Measurements from ENCODE around the gene RIN1. TPM values are rescaled to one million over a fixed set of nuclear protein-coding genes. Genes with fewer than 3 reads are reported as not detected.

RIN1 gene
- polyA plus RNA-seq, 1 of the 3 experiments (the other 2 are of a cell fraction) = 16.9 TPM

- Histone ChIP-seq H3K36me3 (replicated peaks in 1 of 2; ENCODE audit: control insufficient read depth in 1 of 2, insufficient read depth in 2 of 2, low read length in 1 of 2) (no peaks in the 10 kb centered on the region), H3K9me3 (no peaks in the 10 kb centered on the region), H2AFZ (ENCODE audit: low read depth) (no peak overlapping the region), H3K27ac (ENCODE audit: low read depth in 2 of 2, low read length in 1 of 2) (no peak overlapping the region), H3F3A (replicated peaks; ENCODE audit: insufficient read depth) (peaks cover 9% of the 10 kb centered on the region), H3K9me2 (no peaks in the 10 kb centered on the region), H3K4me3 (ENCODE audit: low read depth in 2 of 2, low read length in 1 of 2) (no peak overlapping the region), H3K4me2 (no peak overlapping the region), H3K4me1 (ENCODE audit: control insufficient read depth in 1 of 2, insufficient read depth in 2 of 2, low read depth in 1 of 2, low read length in 1 of 2) (peaks cover 6 to 16% of the 10 kb centered on the region in 2 experiments; a peak in 2 of 4 replicates), H4K20me1 (ENCODE audit: insufficient read depth) (no peaks in the 10 kb centered on the region), H3K79me2 (ENCODE audit: insufficient read depth) (no peaks in the 10 kb centered on the region), H3K27me3 (ENCODE audit: insufficient read depth) (peaks cover 18% of the 10 kb centered on the region; the same call in 1 of the 2 replicates), H3K9ac (no peak overlapping the region)
- POLR2A ChIA-PET = interaction anchor here (1.0 kb wide), 1 partner anchor 23 kb away, joined by 3 read pairs; no protein-coding TSS in a partner anchor
- CTCF ChIA-PET = interaction anchor here (0.7 to 4.2 kb wide), 4 partner anchors 17 to 58 kb away, joined by 3 to 28 read pairs (median 6); partner anchors contain the start of gene RIN1
- no peak for DNase-seq
- TF ChIP-seq FOSL2 (IDR thresholded peaks at IDR 0.05; ENCODE audit: borderline replicate concordance, low read depth) (no peak), CHD2 (IDR thresholded peaks at IDR 0.05; ENCODE audit: low read length, partially characterized antibody) (no peak), EP300 (IDR thresholded peaks at IDR 0.05; ENCODE audit: borderline replicate concordance in 1 of 2, low read depth in 1 of 2, low read length in 1 of 2) (no peak), NRF1 (IDR thresholded peaks at IDR 0.05; ENCODE audit: low read depth, low read length) (no peak), PBX3 (IDR thresholded peaks at IDR 0.05) (no peak), FOXM1 (IDR thresholded peaks at IDR 0.05; ENCODE audit: low read depth) (no peak), SMC3 (IDR thresholded peaks at IDR 0.05; ENCODE audit: low read depth, low read length) (no peak), NFIC (IDR thresholded peaks at IDR 0.05; ENCODE audit: borderline replicate concordance) (no peak), GABPA (IDR thresholded peaks at IDR 0.05; ENCODE audit: low read depth) (no peak), TAF1 (IDR thresholded peaks at IDR 0.05; ENCODE audit: borderline replicate concordance, low read depth, low read length) (no peak), IRF3 (IDR thresholded peaks at IDR 0.05; ENCODE audit: low read depth, low read length) (no peak), MAX (IDR thresholded peaks at IDR 0.05; ENCODE audit: low read depth) (no peak), MXI1 (IDR thresholded peaks at IDR 0.05; ENCODE audit: low read depth, low read length) (no peak), GATA2 (CRISPR knock-in tag; IDR thresholded peaks at IDR 0.05) (no peak), TCF12 (IDR thresholded peaks at IDR 0.05) (no peak), RFX5 (IDR thresholded peaks at IDR 0.05; ENCODE audit: low read length) (no peak), POLR2AphosphoS5 (IDR thresholded peaks at IDR 0.05; ENCODE audit: low read depth, low read length) (no peak), MEF2A (IDR thresholded peaks at IDR 0.05; ENCODE audit: borderline replicate concordance, low read depth) (no peak), JUND (IDR thresholded peaks at IDR 0.05) (no peak)
- TF ChIP-seq, protein P1, sequence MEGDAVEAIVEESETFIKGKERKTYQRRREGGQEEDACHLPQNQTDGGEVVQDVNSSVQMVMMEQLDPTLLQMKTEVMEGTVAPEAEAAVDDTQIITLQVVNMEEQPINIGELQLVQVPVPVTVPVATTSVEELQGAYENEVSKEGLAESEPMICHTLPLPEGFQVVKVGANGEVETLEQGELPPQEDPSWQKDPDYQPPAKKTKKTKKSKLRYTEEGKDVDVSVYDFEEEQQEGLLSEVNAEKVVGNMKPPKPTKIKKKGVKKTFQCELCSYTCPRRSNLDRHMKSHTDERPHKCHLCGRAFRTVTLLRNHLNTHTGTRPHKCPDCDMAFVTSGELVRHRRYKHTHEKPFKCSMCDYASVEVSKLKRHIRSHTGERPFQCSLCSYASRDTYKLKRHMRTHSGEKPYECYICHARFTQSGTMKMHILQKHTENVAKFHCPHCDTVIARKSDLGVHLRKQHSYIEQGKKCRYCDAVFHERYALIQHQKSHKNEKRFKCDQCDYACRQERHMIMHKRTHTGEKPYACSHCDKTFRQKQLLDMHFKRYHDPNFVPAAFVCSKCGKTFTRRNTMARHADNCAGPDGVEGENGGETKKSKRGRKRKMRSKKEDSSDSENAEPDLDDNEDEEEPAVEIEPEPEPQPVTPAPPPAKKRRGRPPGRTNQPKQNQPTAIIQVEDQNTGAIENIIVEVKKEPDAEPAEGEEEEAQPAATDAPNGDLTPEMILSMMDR (IDR thresholded peaks at IDR 0.05) = no peak
- 95% methylated on average over 21 of the region's 25 CpGs for WGBS (ENCODE audit: low lambda C conversion rate)
These were observed 33.0 kb upstream of the RIN1 start for GRCh38 chr11:66369073-66369894.

Data from SK-N-SH (cell line).